ENCODE results near the gene CCDC194. TPM values are rescaled to one million over a fixed set of nuclear protein-coding genes. Genes with fewer than 3 reads are reported as not detected.

The CCDC194 gene
- total RNA-seq, 1 donor from 2014 or later = not detected

- intact Hi-C loops (cut with DNase I) = loop anchor here (1.0 to 2.0 kb wide), 3 partner anchors 40 to 123 kb away; no protein-coding TSS in a partner anchor
- TF ChIP-seq, protein P1, sequence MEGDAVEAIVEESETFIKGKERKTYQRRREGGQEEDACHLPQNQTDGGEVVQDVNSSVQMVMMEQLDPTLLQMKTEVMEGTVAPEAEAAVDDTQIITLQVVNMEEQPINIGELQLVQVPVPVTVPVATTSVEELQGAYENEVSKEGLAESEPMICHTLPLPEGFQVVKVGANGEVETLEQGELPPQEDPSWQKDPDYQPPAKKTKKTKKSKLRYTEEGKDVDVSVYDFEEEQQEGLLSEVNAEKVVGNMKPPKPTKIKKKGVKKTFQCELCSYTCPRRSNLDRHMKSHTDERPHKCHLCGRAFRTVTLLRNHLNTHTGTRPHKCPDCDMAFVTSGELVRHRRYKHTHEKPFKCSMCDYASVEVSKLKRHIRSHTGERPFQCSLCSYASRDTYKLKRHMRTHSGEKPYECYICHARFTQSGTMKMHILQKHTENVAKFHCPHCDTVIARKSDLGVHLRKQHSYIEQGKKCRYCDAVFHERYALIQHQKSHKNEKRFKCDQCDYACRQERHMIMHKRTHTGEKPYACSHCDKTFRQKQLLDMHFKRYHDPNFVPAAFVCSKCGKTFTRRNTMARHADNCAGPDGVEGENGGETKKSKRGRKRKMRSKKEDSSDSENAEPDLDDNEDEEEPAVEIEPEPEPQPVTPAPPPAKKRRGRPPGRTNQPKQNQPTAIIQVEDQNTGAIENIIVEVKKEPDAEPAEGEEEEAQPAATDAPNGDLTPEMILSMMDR (IDR thresholded peaks at IDR 0.05) = peak; percentile 93 to 96 (median 96)
- peak in 1 of 2 donors; percentile 88 for DNase-seq (ENCODE audit: low spot score in 2 of 2)
- H3K4me3 ChIP-seq = no peak overlapping the region
- H3K36me3 ChIP-seq = peaks cover 3% of the 10 kb centered on the region in 2 donors
- no peaks in the 10 kb centered on the region for H3K27me3 ChIP-seq
- H3K27ac ChIP-seq = peak overlapping the region; percentile 87 to 90
- no peaks in the 10 kb centered on the region for H3K9me3 ChIP-seq
- peaks cover 5 to 32% of the 10 kb centered on the region in 2 donors for H3K4me1 ChIP-seq
Observed at GRCh38 chr19:17346109-17346671, 47.8 kb downstream of the CCDC194 start.

- no peak overlapping the region for H3K27ac ChIP-seq
- TF ChIP-seq, protein P1 (IDR thresholded peaks at IDR 0.05) = no peak
- no peaks in the 10 kb centered on the region for H3K9me3 ChIP-seq
- DNase-seq (ENCODE audit: low spot score in 2 of 2) = no peak
- peaks cover 5 to 8% of the 10 kb centered on the region in 2 donors for H3K36me3 ChIP-seq
- intact Hi-C loops (cut with DNase I) = no loop called here
- H3K4me1 ChIP-seq = peaks cover 10 to 15% of the 10 kb centered on the region in 2 donors
- H3K4me3 ChIP-seq = no peak overlapping the region
- H3K27me3 ChIP-seq = no peaks in the 10 kb centered on the region
Observed at GRCh38 chr19:17341845-17342244, 52.2 kb downstream of the CCDC194 start.

DNA sequence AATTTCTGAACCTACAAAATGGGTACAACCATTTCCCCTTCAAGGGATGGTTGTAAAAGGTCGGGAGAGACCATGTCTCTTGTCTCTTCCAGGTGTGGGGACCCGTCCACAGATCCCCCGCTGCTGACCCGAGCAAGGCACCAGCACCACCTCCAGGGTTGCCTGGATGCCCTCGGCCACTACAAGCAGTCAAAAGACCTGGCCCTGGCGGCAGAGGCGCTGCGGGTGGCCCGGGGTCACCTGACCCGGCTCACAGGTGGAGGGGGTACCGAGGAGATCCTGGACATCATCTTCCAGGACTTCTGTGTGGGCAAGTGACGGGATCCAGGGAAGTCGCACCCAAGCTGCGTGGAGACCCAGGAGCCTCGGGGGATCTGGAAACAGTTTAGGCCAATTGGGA, 52.6 kb downstream of the CCDC194 start:
- Histone ChIP-seq H3K4me3 (no peak overlapping the region), H3K27ac (no peak overlapping the region), H3K4me1 (peaks cover 10% of the 10 kb centered on the region in 2 donors), H3K9me3 (no peaks in the 10 kb centered on the region), H3K36me3 (peaks cover 5 to 8% of the 10 kb centered on the region in 2 donors), H3K27me3 (no peaks in the 10 kb centered on the region)
- TF ChIP-seq, protein P1 (IDR thresholded peaks at IDR 0.05) = no peak
- DNase-seq (ENCODE audit: low spot score in 2 of 2) = no peak
- intact Hi-C loops (cut with DNase I) = no loop called here

GRCh38 chr19:17340871-17341357, 53.1 kb downstream of the CCDC194 start:
- TF ChIP-seq, protein P1 (IDR thresholded peaks at IDR 0.05) = no peak
- intact Hi-C loops (cut with DNase I) = no loop called here
- DNase-seq (ENCODE audit: low spot score in 2 of 2) = no peak

More at GRCh38 chr19:17340871-17341357, 53.1 kb downstream of the CCDC194 start:
- H3K36me3 ChIP-seq = peaks cover 5 to 8% of the 10 kb centered on the region in 2 donors
- H3K9me3 ChIP-seq = no peaks in the 10 kb centered on the region
- no peak overlapping the region for H3K4me3 ChIP-seq
- no peaks in the 10 kb centered on the region for H3K27me3 ChIP-seq
- no peak overlapping the region for H3K27ac ChIP-seq
- peaks cover 8 to 10% of the 10 kb centered on the region in 2 donors for H3K4me1 ChIP-seq

Other genes with a start within 250 kb of the CCDC194 start
- 234 TPM for gene USE1, start 178.8 kb downstream of the CCDC194 start, total RNA-seq
- 13.7 TPM for gene OCEL1, start 168.0 kb downstream of the CCDC194 start, total RNA-seq
- gene NR2F6, start 148.3 kb downstream of the CCDC194 start, total RNA-seq = 181 TPM
- gene USHBP1, start 129.5 kb downstream of the CCDC194 start, total RNA-seq = 12.3 TPM
- 85.5 TPM for gene BABAM1, start 126.8 kb downstream of the CCDC194 start, total RNA-seq
- not detected for gene ANKLE1, start 112.3 kb downstream of the CCDC194 start, total RNA-seq
- gene ABHD8, start 90.8 kb downstream of the CCDC194 start, total RNA-seq = 32.2 TPM
- gene MRPL34, start 88.3 kb downstream of the CCDC194 start, total RNA-seq = 98.9 TPM
- gene DDA1, start 84.6 kb downstream of the CCDC194 start, total RNA-seq = 15.8 TPM
- 34.8 TPM for gene ANO8, start 59.3 kb downstream of the CCDC194 start, total RNA-seq
- gene GTPBP3, start 56.6 kb downstream of the CCDC194 start, total RNA-seq = 256 TPM
- 378 TPM for gene PLVAP, start 16.9 kb downstream of the CCDC194 start, total RNA-seq
- gene BST2, start 11.4 kb upstream of the CCDC194 start, total RNA-seq = 151 TPM
- 49.6 TPM for gene MVB12A, start 25.9 kb upstream of the CCDC194 start, total RNA-seq
- gene TMEM221, start 54.5 kb upstream of the CCDC194 start, total RNA-seq = not detected
- gene NXNL1, start 66.7 kb upstream of the CCDC194 start, total RNA-seq = not detected
- gene SLC27A1, start 76.3 kb upstream of the CCDC194 start, total RNA-seq = 64.9 TPM
- gene PGLS, start 117.5 kb upstream of the CCDC194 start, total RNA-seq = 143 TPM
- gene COLGALT1, start 161.5 kb upstream of the CCDC194 start, total RNA-seq = 95.4 TPM